Measurements from ENCODE around the gene SPAG6.

DNA sequence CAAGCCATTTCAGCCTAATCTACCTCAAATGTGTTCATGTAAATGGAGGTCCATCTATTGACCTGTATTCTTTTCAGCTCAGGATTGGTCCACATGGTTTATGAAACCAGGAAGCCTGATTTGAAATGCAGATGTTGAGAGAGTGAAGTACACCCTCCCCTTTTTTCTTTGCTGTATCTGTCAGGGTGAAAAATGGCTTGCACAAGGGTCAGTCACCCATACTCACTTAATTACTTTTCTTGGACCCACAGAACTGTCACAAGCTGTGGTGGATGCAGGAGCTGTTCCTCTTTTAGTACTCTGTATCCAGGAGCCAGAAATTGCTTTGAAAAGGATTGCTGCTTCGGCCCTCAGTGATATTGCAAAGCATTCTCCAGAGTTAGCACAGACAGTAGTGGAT lies 41.2 kb downstream of the SPAG6 start:
- TF ChIP-seq, protein P1, sequence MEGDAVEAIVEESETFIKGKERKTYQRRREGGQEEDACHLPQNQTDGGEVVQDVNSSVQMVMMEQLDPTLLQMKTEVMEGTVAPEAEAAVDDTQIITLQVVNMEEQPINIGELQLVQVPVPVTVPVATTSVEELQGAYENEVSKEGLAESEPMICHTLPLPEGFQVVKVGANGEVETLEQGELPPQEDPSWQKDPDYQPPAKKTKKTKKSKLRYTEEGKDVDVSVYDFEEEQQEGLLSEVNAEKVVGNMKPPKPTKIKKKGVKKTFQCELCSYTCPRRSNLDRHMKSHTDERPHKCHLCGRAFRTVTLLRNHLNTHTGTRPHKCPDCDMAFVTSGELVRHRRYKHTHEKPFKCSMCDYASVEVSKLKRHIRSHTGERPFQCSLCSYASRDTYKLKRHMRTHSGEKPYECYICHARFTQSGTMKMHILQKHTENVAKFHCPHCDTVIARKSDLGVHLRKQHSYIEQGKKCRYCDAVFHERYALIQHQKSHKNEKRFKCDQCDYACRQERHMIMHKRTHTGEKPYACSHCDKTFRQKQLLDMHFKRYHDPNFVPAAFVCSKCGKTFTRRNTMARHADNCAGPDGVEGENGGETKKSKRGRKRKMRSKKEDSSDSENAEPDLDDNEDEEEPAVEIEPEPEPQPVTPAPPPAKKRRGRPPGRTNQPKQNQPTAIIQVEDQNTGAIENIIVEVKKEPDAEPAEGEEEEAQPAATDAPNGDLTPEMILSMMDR (tag by site-specific recombination; IDR thresholded peaks at IDR 0.05) = no peak
- no peak for TF ChIP-seq ZNF214 (tag by site-specific recombination; IDR thresholded peaks at IDR 0.05; ENCODE audit: borderline replicate concordance)
- no peak for TF ChIP-seq ZNF239 (tag by site-specific recombination; IDR thresholded peaks at IDR 0.05)
- TF ChIP-seq OSR2 (tag by site-specific recombination; IDR thresholded peaks at IDR 0.05) = no peak
- TF ChIP-seq GLI4 (tag by site-specific recombination; IDR thresholded peaks at IDR 0.05) = no peak
- TF ChIP-seq ZNF140 (tag by site-specific recombination; IDR thresholded peaks at IDR 0.05) = no peak
- no peak for TF ChIP-seq ZNF654 (tag by site-specific recombination; IDR thresholded peaks at IDR 0.05; ENCODE audit: low read depth)
- no peak for TF ChIP-seq GFI1B (tag by site-specific recombination; IDR thresholded peaks at IDR 0.05)
- TF ChIP-seq ZNF529 (tag by site-specific recombination; IDR thresholded peaks at IDR 0.05; ENCODE audit: insufficient replicate concordance) = no peak
- TF ChIP-seq, protein P2, sequence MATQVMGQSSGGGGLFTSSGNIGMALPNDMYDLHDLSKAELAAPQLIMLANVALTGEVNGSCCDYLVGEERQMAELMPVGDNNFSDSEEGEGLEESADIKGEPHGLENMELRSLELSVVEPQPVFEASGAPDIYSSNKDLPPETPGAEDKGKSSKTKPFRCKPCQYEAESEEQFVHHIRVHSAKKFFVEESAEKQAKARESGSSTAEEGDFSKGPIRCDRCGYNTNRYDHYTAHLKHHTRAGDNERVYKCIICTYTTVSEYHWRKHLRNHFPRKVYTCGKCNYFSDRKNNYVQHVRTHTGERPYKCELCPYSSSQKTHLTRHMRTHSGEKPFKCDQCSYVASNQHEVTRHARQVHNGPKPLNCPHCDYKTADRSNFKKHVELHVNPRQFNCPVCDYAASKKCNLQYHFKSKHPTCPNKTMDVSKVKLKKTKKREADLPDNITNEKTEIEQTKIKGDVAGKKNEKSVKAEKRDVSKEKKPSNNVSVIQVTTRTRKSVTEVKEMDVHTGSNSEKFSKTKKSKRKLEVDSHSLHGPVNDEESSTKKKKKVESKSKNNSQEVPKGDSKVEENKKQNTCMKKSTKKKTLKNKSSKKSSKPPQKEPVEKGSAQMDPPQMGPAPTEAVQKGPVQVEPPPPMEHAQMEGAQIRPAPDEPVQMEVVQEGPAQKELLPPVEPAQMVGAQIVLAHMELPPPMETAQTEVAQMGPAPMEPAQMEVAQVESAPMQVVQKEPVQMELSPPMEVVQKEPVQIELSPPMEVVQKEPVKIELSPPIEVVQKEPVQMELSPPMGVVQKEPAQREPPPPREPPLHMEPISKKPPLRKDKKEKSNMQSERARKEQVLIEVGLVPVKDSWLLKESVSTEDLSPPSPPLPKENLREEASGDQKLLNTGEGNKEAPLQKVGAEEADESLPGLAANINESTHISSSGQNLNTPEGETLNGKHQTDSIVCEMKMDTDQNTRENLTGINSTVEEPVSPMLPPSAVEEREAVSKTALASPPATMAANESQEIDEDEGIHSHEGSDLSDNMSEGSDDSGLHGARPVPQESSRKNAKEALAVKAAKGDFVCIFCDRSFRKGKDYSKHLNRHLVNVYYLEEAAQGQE (tag by site-specific recombination; IDR thresholded peaks at IDR 0.05) = no peak
- no peak for TF ChIP-seq ZNF776 (tag by site-specific recombination; IDR thresholded peaks at IDR 0.05; ENCODE audit: borderline replicate concordance)
- TF ChIP-seq, protein P3, sequence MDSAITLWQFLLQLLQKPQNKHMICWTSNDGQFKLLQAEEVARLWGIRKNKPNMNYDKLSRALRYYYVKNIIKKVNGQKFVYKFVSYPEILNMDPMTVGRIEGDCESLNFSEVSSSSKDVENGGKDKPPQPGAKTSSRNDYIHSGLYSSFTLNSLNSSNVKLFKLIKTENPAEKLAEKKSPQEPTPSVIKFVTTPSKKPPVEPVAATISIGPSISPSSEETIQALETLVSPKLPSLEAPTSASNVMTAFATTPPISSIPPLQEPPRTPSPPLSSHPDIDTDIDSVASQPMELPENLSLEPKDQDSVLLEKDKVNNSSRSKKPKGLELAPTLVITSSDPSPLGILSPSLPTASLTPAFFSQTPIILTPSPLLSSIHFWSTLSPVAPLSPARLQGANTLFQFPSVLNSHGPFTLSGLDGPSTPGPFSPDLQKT (IDR thresholded peaks at IDR 0.05; ENCODE audit: borderline replicate concordance, low read depth, low read length) = no peak
- TF ChIP-seq, protein P4, sequence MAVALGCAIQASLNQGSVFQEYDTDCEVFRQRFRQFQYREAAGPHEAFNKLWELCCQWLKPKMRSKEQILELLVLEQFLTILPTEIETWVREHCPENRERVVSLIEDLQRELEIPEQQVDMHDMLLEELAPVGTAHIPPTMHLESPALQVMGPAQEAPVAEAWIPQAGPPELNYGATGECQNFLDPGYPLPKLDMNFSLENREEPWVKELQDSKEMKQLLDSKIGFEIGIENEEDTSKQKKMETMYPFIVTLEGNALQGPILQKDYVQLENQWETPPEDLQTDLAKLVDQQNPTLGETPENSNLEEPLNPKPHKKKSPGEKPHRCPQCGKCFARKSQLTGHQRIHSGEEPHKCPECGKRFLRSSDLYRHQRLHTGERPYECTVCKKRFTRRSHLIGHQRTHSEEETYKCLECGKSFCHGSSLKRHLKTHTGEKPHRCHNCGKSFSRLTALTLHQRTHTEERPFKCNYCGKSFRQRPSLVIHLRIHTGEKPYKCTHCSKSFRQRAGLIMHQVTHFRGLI (tag by site-specific recombination; IDR thresholded peaks at IDR 0.05) = no peak
- peak; percentile 59 for TF ChIP-seq ZBTB17 (tag by site-specific recombination; IDR thresholded peaks at IDR 0.05)

All from HEK293 (cell line).